NK-92 treated with Interleukin-12 subunit alpha and Interleukin-12 subunit beta, amount 100 ng/mL, for 24 hours (cell line): Measurements from ENCODE around the gene RNF10.
"Not testable (repeated sequence)": the region's sequence is repeated elsewhere in the genome, so short reads cannot be mapped to it uniquely, and the experiment has no call there.

Experiments used
- DNase-seq: peaks from one replicate; lab custom pipeline; 2025; lab: John Stamatoyannopoulos, UW

The RNF10 gene

DNA sequence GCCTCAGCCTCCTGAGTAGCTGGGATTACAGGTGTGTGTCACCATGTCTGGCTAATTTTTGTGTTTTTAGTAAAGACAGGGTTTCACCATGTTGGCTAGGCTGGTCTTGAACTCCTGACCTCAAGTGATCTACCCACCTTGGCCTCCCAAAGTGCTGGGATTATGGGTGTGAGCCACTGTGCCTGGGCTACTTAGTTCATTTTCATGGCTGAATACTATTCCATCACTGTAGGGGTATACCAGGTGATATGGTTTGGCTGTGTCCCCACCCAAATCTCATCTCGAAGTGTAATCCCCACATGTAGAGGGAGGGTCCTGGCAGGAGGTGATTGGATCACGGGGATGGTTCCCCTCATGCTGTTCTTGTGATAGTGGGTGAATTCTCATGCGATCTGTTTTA is 83.0 kb downstream of the RNF10 start:
- not testable (repeated sequence) for DNase-seq

DNA sequence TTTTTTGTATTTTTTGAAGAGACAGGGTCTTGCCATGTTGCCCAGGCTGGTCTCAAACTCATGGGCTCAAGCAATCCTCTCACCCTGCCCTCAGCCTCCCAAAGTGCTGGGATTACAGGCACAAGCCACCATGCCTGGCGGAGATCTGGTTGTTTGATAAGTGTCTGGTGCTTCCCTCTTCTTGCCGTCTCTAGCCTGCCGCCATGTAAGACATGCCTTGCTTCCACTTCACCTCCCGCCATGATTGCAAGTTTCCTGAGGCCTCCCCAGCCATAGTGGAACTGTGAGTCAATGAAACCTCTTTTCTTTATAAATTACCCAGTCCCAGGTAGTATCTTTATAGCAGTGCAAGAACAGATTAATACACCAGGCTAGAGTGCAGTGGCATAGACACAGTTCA is 83.6 kb downstream of the RNF10 start:
- not testable (repeated sequence) for DNase-seq

DNA sequence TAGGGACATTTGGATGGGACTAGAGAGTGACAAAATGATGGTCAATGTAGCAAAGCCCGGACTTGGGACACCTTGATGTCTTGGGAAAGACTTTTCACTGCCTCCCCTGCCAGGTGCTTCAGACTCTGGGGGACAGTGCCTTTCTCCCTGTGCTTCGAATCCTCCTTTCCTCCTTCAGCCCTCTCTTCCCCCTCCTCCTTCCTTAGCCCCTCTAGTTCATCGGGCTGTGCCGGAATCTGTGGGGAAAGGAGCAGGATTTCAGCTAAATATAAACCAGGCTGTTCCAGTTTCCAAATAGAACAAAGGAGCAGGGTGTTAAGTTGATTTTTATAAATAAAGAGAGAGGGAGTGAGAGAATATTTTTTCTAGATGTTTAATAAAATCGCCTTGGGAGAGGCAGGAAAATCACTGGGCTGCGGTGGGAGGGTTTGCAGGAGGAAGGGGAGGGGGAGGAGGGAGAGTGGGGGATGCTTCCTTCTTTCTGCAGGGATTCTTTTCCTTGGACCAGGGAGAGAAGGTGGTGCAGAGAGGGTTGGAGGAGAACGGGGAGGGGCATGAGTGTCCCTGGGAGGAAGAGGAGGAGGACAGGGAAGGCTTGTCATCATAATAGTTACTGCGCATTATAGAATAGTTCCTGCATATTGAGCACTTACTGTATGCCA is 84.9 kb downstream of the RNF10 start:
- DNase-seq: no peak

DNA sequence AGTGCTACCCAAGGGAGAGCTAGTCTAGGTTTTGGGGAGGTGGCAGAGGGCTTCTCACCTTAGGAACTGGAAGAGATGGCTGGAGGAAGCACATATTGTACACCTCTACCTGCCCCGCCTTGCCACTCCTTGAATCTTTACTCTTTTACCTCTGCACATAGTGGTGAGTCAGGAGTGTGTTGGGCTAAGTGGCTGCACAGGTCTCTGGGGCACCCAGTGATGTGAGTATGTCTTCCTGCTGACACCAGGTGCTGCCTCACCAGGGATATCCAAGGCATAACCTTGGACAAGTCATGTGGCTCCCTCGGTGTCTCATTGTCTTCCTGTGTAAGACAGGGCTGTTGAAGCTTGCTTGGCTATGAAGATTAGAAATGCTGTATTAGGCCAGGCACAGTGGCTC is 86.5 kb downstream of the RNF10 start:
- DNase-seq: no peak

DNA sequence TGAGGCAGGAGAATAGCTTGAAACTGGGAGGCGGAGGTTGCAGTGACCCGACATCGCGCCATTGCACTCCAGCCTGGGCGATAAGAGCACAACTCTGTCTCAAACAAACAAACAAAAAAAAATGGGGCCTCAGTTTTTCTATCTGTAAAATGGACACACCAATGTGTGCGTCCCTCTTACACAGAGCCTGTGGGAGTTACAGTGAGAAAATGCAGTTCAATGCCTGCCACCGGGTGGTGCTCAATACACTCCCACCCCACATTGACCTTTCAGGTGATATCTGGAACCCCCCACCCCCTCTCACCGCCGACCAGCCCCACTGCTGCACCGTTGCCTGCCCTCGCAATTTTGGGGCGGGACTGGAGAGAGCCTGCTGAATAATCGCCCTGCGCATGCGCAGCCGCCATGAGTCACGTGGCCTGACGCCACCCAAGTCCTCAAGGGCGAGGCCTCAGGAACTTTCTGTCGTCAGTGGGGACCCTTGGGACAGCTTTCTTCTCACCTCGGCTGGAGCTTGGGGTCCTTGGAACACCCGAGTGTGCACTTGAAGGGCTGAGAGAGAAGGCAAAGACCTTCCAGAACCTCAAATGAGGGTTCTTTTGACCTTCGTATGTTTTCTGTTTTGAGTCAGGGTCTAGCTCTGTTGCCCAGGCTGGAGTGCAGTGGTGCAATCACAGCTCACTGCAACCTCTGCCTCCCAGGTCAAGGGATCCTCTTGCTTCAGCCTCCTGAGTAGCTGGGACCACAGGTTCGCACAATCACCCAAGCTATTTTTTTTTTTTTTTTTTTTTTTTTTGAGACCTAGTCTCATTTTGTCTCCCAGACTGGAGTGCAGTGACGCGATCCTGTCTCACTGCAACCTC is 91.6 kb downstream of the RNF10 start:
- no peak for DNase-seq
